Activated naive CD4-positive, alpha-beta T cell treated with anti-CD3 and anti-CD28 coated beads, Interleukin-2, amount 50 U/mL, for 72 hours (primary cell): Measurements from ENCODE around the gene RBFOX2. TPM values are rescaled to one million over a fixed set of nuclear protein-coding genes. Genes with fewer than 3 reads are reported as not detected.

Source experiments
- ATAC-seq, 2 donors: fragments of 150-1000 bp; cut with Tn5 transposase; 2 replicates each; pipeline ENCODE4 v1.10.0; 2021; ENCODE audit warnings: mild to moderate bottlenecking in 2 of 2, moderate library complexity in 2 of 2
- DNase-seq, 2 donors: peaks; one replicate each; pipeline ENCODE4 v3.0.0; 2021 to 2022; ENCODE audit warnings: low spot score in 2 of 2
- H3K27ac Mint-ChIP-seq, 2 donors: one replicate each; pipeline ENCODE4 v1.8.0; 2022; ENCODE audit warnings: mild to moderate bottlenecking in 2 of 2, mixed read lengths in 2 of 2
- H3K36me3 Mint-ChIP-seq, 2 donors: one replicate each; pipeline ENCODE4 v1.8.0; 2022; ENCODE audit warnings: mixed read lengths in 2 of 2
- H3K9me3 Mint-ChIP-seq, 2 donors: one replicate each; pipeline ENCODE4 v1.8.0; 2022; ENCODE audit warnings: mixed read lengths in 2 of 2
- total RNA-seq, 2 donors: library from RNA; stranded (reverse); gene quantifications; one replicate each; pipeline ENCODE4 v1.2.3, GENCODE V29; 2022

The RBFOX2 gene
- total RNA-seq, 2 donors from 2014 or later, result 2.2 to 4.9 TPM

DNA sequence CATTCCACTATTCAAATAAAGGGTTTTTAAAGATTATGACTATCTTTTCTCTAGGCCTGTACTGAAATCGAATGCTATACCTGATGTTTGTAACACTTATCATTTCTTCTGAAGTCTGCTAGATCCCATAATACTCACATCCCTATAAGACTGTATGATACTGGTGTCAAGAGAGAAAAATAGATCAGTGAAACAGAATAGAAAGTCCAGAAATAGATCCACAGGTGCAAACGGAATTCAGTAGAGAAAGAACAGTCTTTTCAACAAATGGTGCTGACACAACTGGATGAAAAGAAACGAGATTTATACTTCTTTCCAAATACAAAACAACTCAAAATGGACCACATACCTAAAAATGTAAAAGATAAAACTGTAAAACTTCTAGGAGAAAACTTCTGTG, 167.8 kb downstream of the RBFOX2 start:
- no peak for ATAC-seq
- Mint-ChIP-seq H3K27ac (no peak overlapping the region), H3K9me3 (no peaks in the 10 kb centered on the region), H3K36me3 (no peaks in the 10 kb centered on the region)
- no peak for DNase-seq

DNA sequence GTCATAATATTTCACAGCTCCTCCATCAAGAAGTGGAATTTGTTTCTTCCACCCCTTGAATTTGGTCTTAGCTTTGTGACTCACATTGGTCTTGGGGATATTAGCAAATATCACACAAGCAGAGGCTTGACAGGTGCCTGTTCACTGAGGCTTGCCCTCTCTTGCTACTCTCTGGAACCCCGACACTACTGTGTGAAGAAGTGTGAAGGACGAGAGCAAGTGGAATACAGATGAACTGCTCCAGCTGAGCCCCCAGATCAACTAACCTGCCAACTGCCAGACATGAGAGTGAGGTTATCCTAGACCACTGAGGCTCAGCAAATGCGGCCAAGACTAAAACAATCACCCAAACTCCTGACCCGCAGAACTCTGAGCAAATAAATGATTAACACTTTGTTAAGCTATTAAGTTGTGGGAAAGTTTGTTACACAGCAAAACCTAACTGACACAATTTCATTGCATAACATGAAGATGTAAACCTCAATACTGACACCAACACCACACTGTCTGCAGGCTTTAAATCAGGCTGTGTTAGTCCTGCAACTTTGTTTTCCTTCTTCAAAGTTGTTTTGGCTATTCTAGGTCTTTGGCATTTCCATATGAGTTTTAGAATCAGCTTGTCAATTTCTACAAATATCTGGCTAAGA, 168.4 kb downstream of the RBFOX2 start:
- no peak for ATAC-seq
- Mint-ChIP-seq H3K36me3 (no peaks in the 10 kb centered on the region), H3K9me3 (no peaks in the 10 kb centered on the region), H3K27ac (no peak overlapping the region)
- DNase-seq, result no peak

DNA sequence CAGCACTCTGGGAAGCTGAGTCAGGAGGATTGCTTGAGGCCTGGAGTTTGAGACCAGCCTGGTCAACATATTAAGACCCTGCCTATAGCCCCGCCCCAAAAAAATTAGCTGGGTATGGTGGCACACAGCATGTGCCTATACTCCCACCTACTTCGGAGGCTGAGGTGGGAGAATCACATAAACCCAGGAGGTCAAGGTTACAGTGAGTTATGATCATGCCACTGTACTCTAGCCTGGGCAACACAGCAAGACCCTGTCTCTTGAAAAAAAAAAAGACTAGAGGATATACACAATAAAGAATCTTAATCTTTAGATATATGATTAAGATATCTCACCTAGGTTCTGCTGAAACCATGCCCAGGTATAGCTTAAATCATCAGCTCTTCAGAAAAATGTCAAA, 174.3 kb downstream of the RBFOX2 start:
- ATAC-seq, result no peak
- H3K27ac Mint-ChIP-seq, result no peak overlapping the region
- DNase-seq, result no peak
- no peaks in the 10 kb centered on the region for H3K36me3 Mint-ChIP-seq
- no peaks in the 10 kb centered on the region for H3K9me3 Mint-ChIP-seq

GRCh38 chr22:35852076-35852475, 176.5 kb downstream of the RBFOX2 start:
- no peak for ATAC-seq
- no peak for DNase-seq

GRCh38 chr22:35850831-35851230, 177.8 kb downstream of the RBFOX2 start:
- H3K9me3 Mint-ChIP-seq, result no peaks in the 10 kb centered on the region
- no peak overlapping the region for H3K27ac Mint-ChIP-seq
- DNase-seq, result no peak
- no peaks in the 10 kb centered on the region for H3K36me3 Mint-ChIP-seq
- ATAC-seq, result no peak

More at GRCh38 chr22:35852076-35852475, 176.5 kb downstream of the RBFOX2 start:
- H3K9me3 Mint-ChIP-seq, result no peaks in the 10 kb centered on the region
- H3K27ac Mint-ChIP-seq, result no peak overlapping the region
- no peaks in the 10 kb centered on the region for H3K36me3 Mint-ChIP-seq

DNA sequence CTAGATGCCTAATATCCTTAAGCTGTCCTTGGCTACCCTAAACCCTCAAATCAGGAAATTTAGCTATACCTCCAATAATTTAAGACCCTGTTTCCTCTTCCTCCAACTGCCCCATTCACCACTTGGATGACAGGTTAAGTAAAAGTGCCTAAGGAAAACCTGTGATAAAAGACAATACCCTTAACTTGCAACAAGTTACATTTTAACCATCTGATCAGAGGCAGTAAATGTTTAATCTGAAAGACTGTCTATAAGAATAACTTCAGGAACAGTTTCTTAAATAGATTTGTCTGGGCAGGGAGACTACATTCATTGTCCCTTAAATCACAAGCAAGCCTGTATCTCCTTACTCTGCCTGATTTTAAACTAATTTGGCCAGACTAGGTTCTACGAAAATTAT, 181.8 kb downstream of the RBFOX2 start:
- Mint-ChIP-seq H3K36me3 (no peaks in the 10 kb centered on the region), H3K9me3 (no peaks in the 10 kb centered on the region), H3K27ac (no peak overlapping the region)
- DNase-seq (no peak), ATAC-seq (no peak)

DNA sequence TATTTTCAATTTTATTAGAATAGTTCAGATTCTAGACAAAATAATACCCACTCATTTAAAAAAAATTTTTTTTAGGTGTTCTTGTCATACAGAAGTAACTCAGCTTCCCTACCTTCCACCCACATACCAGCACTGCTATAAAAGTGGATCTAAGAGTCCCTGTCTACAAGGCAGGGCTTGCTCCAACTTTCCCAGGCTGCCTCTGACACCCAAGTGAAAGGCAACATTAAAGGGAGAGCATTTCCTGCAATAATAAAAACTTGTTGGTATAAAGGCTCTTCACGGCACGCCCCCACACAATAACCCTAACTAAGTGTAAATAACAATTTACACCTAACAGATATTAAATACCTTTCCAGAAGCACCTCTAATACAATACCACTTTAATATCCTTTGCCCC, 183.7 kb downstream of the RBFOX2 start:
- no peak for DNase-seq
- ATAC-seq, result no peak
- H3K27ac Mint-ChIP-seq, result no peak overlapping the region

DNA sequence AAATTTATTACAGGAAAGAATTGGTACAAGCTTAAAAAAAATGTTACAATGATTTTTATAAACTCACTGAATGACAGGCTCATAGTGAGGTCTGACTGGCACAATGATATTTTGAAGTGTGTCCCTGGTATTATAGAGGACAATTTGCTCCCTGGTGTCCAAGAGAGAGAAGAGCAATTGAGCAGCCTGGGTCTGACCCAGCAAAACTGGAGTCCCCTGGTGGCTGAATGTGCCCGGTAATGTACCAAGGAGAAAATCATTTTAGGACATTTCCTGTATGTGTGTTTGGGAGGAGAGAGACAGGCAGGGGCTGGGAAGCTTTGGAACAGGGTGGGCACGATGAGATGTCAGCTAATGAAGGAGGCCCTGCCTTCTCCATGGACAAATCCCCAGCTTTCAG, 185.7 kb downstream of the RBFOX2 start:
- no peak overlapping the region for H3K27ac Mint-ChIP-seq
- H3K36me3 Mint-ChIP-seq, result no peaks in the 10 kb centered on the region
- ATAC-seq (no peak), DNase-seq (no peak)
- H3K9me3 Mint-ChIP-seq, result no peaks in the 10 kb centered on the region

More for the DNA sequence above, 183.7 kb downstream of the RBFOX2 start:
- Mint-ChIP-seq H3K36me3 (no peaks in the 10 kb centered on the region), H3K9me3 (no peaks in the 10 kb centered on the region)

DNA sequence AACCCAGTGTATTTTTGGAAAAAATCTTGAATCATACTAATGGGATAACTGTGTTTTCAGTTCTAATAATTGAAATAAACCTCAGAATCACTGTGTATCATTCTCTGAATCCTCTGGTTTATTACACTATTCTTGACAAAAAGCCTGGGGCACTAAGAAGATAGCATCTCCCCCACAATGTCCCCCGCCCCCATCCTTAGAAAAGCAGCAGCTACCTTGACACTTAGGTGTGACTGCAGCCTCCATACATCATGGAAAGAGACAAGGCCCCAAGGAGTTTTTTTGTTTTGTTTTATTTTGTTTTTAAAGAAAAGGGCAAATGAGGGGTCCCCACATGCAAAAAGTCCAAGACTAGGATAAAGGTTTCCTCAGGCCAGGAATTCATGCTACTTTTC, 186.1 kb downstream of the RBFOX2 start:
- Mint-ChIP-seq H3K36me3 (no peaks in the 10 kb centered on the region), H3K9me3 (no peaks in the 10 kb centered on the region), H3K27ac (no peak overlapping the region)
- ATAC-seq (no peak), DNase-seq (no peak)

- DNase-seq (no peak), ATAC-seq (no peak)
- Mint-ChIP-seq H3K27ac (no peak overlapping the region), H3K9me3 (no peaks in the 10 kb centered on the region), H3K36me3 (no peaks in the 10 kb centered on the region)
Measured at GRCh38 chr22:35841907-35842518, 186.6 kb downstream of the RBFOX2 start.

- ATAC-seq (no peak), DNase-seq (no peak)
- Mint-ChIP-seq H3K9me3 (no peaks in the 10 kb centered on the region), H3K27ac (no peak overlapping the region), H3K36me3 (no peaks in the 10 kb centered on the region)
Measured at GRCh38 chr22:35840302-35840739, 188.3 kb downstream of the RBFOX2 start.

DNA sequence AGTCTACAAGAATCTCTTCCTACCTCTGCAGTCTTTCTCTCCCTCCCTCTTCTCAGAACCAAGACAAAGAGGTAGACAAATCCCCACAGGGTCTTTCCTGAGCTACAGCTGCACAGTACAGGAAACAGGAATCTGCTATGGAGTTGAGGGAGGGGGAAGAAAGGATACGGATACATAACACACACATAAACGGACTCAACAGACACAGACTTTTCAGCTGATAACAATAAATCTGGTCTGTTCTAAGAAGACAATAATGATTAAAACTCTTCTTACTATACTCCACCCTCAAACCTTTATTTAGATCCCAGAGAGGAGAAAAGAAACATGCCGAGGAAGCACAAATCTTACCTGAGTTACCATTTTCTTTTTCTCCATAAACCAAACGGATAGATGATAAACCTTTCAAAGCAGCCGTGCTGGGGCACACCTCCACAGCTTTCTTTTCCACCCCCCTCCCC, 188.8 kb downstream of the RBFOX2 start:
- ATAC-seq, result no peak
- DNase-seq, result no peak
- H3K27ac Mint-ChIP-seq, result no peak overlapping the region
- no peaks in the 10 kb centered on the region for H3K36me3 Mint-ChIP-seq
- no peaks in the 10 kb centered on the region for H3K9me3 Mint-ChIP-seq

DNA sequence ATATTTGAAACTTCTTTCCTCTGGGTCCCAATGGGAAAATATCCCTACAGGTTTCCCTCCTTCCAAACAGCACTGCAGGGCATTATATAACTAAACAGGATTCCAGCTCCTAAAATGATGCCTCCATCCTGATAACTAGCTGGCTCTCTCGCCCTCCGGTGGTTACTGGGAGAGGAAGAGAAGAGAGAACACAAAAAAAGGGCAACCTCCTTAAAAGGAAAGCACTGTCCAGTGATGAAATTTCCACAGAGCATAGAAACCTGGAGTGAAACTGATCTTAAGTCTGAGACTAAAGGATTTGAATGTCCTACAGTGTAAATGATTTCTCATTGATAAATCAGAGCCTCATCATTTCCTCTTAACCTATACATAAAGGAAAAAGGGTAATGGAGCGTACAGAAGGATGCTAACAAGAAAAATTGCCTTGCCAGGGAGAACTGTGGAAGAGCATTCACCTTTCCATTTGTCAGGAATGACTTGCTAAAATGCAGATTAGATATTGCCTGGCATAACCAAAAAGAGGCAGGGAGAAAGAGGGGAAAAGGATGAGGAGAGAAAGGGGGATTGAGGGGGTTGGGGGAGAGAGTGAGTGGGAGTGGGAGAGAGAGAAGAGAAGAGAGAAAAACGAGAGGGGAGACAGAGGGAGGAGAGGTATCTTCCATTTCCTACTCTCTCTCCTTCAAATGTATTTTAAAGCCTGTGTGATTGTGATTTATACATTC, 189.6 kb downstream of the RBFOX2 start:
- ATAC-seq, result peak in 1 of 2 donors; percentile 20
- Mint-ChIP-seq H3K27ac (no peak overlapping the region), H3K36me3 (no peaks in the 10 kb centered on the region), H3K9me3 (no peaks in the 10 kb centered on the region)
- DNase-seq, result no peak

DNA sequence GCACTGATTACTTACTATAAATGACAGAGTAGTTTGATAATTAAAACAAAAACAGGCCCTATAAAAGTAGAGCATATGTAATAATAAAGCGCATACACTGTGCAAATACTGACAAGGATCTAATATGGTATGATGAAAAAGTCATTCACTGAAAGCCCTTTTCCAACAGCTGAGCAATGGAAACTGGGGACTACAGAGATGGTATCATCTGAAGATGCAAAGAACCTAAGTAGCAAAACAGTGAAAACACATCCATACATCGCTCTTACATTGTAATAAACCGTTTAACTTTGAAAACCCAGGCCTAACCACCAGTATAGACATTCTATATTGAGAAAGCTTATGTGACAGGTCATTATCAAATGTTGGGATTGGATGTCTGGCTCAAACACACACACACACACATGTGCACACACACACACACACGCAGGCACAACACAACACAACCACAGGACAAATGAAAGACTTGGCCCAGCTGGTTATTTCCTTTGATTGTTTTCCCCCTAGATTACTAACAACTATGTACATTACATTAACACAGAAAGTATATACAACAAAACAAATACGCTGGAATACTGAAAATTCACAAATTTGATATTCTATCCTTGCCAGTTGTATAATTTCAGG, 191.4 kb downstream of the RBFOX2 start:
- no peak for ATAC-seq
- no peaks in the 10 kb centered on the region for H3K9me3 Mint-ChIP-seq
- H3K36me3 Mint-ChIP-seq, result no peaks in the 10 kb centered on the region
- H3K27ac Mint-ChIP-seq, result no peak overlapping the region
- DNase-seq, result no peak

GRCh38 chr22:35835998-35836691, 192.5 kb downstream of the RBFOX2 start:
- Mint-ChIP-seq H3K27ac (no peak overlapping the region), H3K9me3 (no peaks in the 10 kb centered on the region), H3K36me3 (no peaks in the 10 kb centered on the region)
- no peak for DNase-seq
- no peak for ATAC-seq

GRCh38 chr22:35835267-35835997, 193.2 kb downstream of the RBFOX2 start:
- ATAC-seq (peak in 1 of 2 donors; percentile 34), DNase-seq (no peak)
- Mint-ChIP-seq H3K36me3 (no peaks in the 10 kb centered on the region), H3K9me3 (no peaks in the 10 kb centered on the region), H3K27ac (no peak overlapping the region)
